Endothelial cell (in vitro differentiated cells): ENCODE measurements around the gene SCFD2. TPM values are rescaled to one million over a fixed set of nuclear protein-coding genes. Genes with fewer than 3 reads are reported as not detected.

ENCODE experiments used
- DNase-seq: peaks from one replicate; pipeline ENCODE4 v3.0.0; 2021; ENCODE audit warnings: low spot score
- H3K27ac Mint-ChIP-seq: one replicate; pipeline ENCODE4 v1.8.0; 2021; ENCODE audit warnings: mixed read lengths, inconsistent platforms; ENCODE audit not compliant: unreplicated experiment
- H3K27me3 Mint-ChIP-seq: one replicate; pipeline ENCODE4 v1.8.0; 2021; ENCODE audit warnings: mild to moderate bottlenecking, moderate library complexity, mixed read lengths, inconsistent platforms; ENCODE audit not compliant: unreplicated experiment
- H3K36me3 Mint-ChIP-seq: one replicate; pipeline ENCODE4 v1.8.0; 2021; ENCODE audit warnings: mild to moderate bottlenecking, low read depth, mixed read lengths, inconsistent platforms; ENCODE audit not compliant: unreplicated experiment
- H3K4me1 Mint-ChIP-seq: one replicate; pipeline ENCODE4 v1.8.0; 2021; ENCODE audit warnings: mild to moderate bottlenecking, mixed read lengths, inconsistent platforms; ENCODE audit not compliant: unreplicated experiment
- H3K4me3 Mint-ChIP-seq: one replicate; pipeline ENCODE4 v1.8.0; 2021; ENCODE audit warnings: mild to moderate bottlenecking, mixed read lengths, inconsistent platforms; ENCODE audit not compliant: unreplicated experiment
- H3K9me3 Mint-ChIP-seq: one replicate; pipeline ENCODE4 v1.8.0; 2021; ENCODE audit warnings: mixed read lengths, inconsistent platforms; ENCODE audit not compliant: unreplicated experiment
- CTCF ChIP-seq: fragments of 200-600 bp; sonication (generic); IDR thresholded peaks from one replicate; pipeline ENCODE4 v1.5.0; 2021; ENCODE audit warnings: antibody characterized with exemption; ENCODE audit not compliant: unreplicated experiment
- total RNA-seq: library from RNA; stranded (reverse); fragmentation: NEBNext Ultra II Directional; extraction: Animal tissue kit (Norgen Biotek cat#: 25700); gene quantifications from one replicate; pipeline ENCODE4 v1.2.1, GENCODE V29; 2021; ENCODE audit not compliant: unreplicated experiment

The SCFD2 gene
- total RNA-seq, 1 donor from 2014 or later, result 13.6 TPM

- Mint-ChIP-seq H3K4me3 (no peak overlapping the region), H3K27ac (no peak overlapping the region), H3K36me3 (no peaks in the 10 kb centered on the region), H3K9me3 (peaks cover 4% of the 10 kb centered on the region), H3K4me1 (peaks cover 26% of the 10 kb centered on the region), H3K27me3 (no peaks in the 10 kb centered on the region)
- DNase-seq, result no peak
- no peak for TF ChIP-seq CTCF
Measured at GRCh38 chr4:53010318-53010717, 355.5 kb downstream of the SCFD2 start.

- DNase-seq, result no peak
- Mint-ChIP-seq H3K27me3 (no peaks in the 10 kb centered on the region), H3K4me3 (no peak overlapping the region), H3K4me1 (peaks cover 26% of the 10 kb centered on the region), H3K9me3 (peaks cover 4% of the 10 kb centered on the region), H3K36me3 (no peaks in the 10 kb centered on the region), H3K27ac (no peak overlapping the region)
- TF ChIP-seq CTCF, result no peak
Measured at GRCh38 chr4:53009824-53010223, 356.0 kb downstream of the SCFD2 start.

GRCh38 chr4:53007024-53007423 is 358.8 kb downstream of the SCFD2 start:
- no peaks in the 10 kb centered on the region for H3K27me3 Mint-ChIP-seq
- no peaks in the 10 kb centered on the region for H3K36me3 Mint-ChIP-seq
- no peak for TF ChIP-seq CTCF
- DNase-seq, result no peak
- H3K4me3 Mint-ChIP-seq, result no peak overlapping the region
- H3K4me1 Mint-ChIP-seq, result peaks cover 12% of the 10 kb centered on the region
- no peak overlapping the region for H3K27ac Mint-ChIP-seq
- peaks cover 4% of the 10 kb centered on the region for H3K9me3 Mint-ChIP-seq

- no peak for TF ChIP-seq CTCF
- peaks cover 4% of the 10 kb centered on the region for H3K9me3 Mint-ChIP-seq
Measured at GRCh38 chr4:53005808-53006207, 360.1 kb downstream of the SCFD2 start.

GRCh38 chr4:53005149-53005546 is 360.7 kb downstream of the SCFD2 start:
- TF ChIP-seq CTCF, result no peak
- no peaks in the 10 kb centered on the region for H3K36me3 Mint-ChIP-seq
- H3K9me3 Mint-ChIP-seq, result peaks cover 4% of the 10 kb centered on the region
- H3K4me3 Mint-ChIP-seq, result no peak overlapping the region
- H3K4me1 Mint-ChIP-seq, result peaks cover 3% of the 10 kb centered on the region
- H3K27me3 Mint-ChIP-seq, result no peaks in the 10 kb centered on the region
- DNase-seq, result no peak
- H3K27ac Mint-ChIP-seq, result no peak overlapping the region

More at GRCh38 chr4:53005808-53006207, 360.1 kb downstream of the SCFD2 start:
- peaks cover 3% of the 10 kb centered on the region for H3K4me1 Mint-ChIP-seq
- H3K27me3 Mint-ChIP-seq, result no peaks in the 10 kb centered on the region
- no peaks in the 10 kb centered on the region for H3K36me3 Mint-ChIP-seq
- no peak overlapping the region for H3K4me3 Mint-ChIP-seq
- DNase-seq, result no peak
- H3K27ac Mint-ChIP-seq, result no peak overlapping the region
